H54 (cell line): ENCODE data around the gene OCRL.
A peak's percentile ranks its signal among the peaks of the same experiment; 100 is the strongest.

Source experiments
- DNase-seq: peaks from one replicate; pipeline ENCODE4 v3.0.0; 2011; ENCODE audit warnings: low spot score, mixed read lengths; ENCODE audit not compliant: insufficient read length
- FAIRE-seq: peaks from 3 replicates; lab custom pipeline; 2011; peaks lifted over from hg19 to GRCh38; lab: Jason Lieb, UNC
- POLR2A ChIP-seq: IDR thresholded peaks from 2 replicates; pipeline ENCODE4 v1.6.1; 2011; ENCODE audit warnings: low read depth, mild to moderate bottlenecking, low read length

OCRL gene

GRCh38 chrX:129540068-129540653, at the start of gene OCRL:
TSS of gene OCRL (plus strand) at chrX:129540259. CDS start at chrX:129540440, 181 bp downstream.
- peak; percentile 28 for TF ChIP-seq POLR2A
- DNase-seq (peak; percentile 58), FAIRE-seq (peak; percentile 88)

GRCh38 chrX:129490330-129490729, 49.7 kb upstream of the OCRL start:
- FAIRE-seq (no peak), DNase-seq (no peak)
- no peak for TF ChIP-seq POLR2A

DNA sequence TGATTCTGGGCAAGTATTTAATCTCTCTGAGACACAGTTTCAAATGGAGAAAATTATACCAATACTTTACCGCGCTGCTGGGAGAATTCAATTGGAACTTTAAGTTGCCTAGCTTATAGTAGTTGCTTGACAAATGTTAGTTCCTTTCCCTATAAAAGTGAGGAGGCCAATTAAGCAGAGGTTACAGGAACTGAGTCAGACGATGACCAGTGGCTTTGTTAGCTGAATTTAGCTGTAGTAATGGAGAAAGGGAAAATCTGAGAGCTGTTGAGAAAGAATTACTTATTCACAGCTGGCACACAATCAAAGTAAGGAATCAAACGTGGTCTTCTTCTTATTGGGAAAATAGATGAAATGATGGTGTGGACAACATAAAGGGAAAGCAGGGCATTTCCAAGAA, 46.4 kb upstream of the OCRL start:
- DNase-seq (no peak), FAIRE-seq (peak; percentile 85)
- no peak for TF ChIP-seq POLR2A

- TF ChIP-seq POLR2A: no peak
- FAIRE-seq (no peak), DNase-seq (no peak)
These were observed 45.2 kb upstream of the OCRL start for GRCh38 chrX:129494887-129495286.

- DNase-seq (no peak), FAIRE-seq (no peak)
- no peak for TF ChIP-seq POLR2A
These were observed 44.2 kb upstream of the OCRL start for GRCh38 chrX:129495900-129496299.

- TF ChIP-seq POLR2A: no peak
- FAIRE-seq (peak; percentile 66), DNase-seq (no peak)
These were observed 43.4 kb upstream of the OCRL start for GRCh38 chrX:129496625-129497024.

- peak; percentile 66 for FAIRE-seq
- DNase-seq: no peak
- no peak for TF ChIP-seq POLR2A
These were observed 42.8 kb upstream of the OCRL start for GRCh38 chrX:129497146-129497843.

DNA sequence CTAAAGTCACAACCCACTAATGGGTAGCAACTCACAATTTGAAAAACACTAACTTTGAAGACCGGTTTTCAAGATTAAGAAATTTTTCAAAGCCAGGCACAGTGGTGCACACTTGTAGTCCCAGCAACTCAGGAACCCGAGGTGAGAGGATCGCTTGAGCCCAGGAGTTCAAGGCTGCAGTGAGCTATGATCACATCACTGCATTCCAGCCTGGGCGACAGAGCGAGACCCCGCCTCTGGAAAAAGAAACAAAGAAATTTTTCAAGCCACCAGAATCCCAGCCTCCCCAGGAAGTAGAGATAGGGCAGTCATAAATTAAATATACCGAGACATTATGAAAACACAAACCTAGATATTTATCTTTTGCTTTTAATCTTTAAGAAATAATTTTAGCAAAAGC, 29.7 kb upstream of the OCRL start:
- no peak for TF ChIP-seq POLR2A
- no peak for DNase-seq
- no peak for FAIRE-seq

DNA sequence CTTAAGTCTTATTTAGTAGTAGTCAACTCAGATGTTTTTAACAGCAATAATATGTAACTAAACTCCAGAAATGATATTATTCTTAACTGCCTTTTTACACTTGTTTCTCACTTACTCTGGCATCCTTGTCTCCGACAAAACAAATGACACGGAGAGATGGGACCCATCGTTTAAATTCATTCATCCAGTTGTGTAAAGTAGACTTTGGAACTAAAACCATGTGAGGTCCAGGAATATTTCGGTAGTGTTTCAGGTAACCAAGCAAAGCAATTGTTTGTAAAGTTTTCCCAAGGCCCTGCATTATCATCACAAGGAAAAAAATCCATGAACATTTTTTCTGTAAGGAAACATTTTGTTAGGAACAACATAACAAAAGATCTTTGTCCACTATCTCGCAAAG, 28.4 kb upstream of the OCRL start:
- no peak for FAIRE-seq
- no peak for DNase-seq
- TF ChIP-seq POLR2A: no peak

DNA sequence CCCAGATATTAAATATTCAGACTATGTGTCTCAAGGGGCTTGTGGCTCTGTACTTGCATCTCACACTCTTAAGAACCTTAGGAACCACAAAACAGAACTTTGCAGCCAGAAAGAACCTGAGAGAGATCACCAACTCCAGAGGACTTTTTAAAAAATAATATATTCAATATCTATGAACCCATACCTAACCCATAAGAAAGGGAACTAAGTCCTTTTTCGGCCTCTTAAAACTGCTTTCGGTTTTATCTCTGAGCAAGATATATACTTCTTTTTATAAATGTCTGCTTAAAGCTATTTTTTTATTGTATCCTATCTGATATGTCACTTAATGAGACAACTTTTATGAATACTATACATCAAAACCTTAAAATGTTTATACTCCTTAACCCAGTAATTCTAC, 27.6 kb upstream of the OCRL start:
- DNase-seq: no peak
- no peak for TF ChIP-seq POLR2A
- no peak for FAIRE-seq

- FAIRE-seq: no peak
These were observed 23.7 kb upstream of the OCRL start for GRCh38 chrX:129516402-129516801.

DNA sequence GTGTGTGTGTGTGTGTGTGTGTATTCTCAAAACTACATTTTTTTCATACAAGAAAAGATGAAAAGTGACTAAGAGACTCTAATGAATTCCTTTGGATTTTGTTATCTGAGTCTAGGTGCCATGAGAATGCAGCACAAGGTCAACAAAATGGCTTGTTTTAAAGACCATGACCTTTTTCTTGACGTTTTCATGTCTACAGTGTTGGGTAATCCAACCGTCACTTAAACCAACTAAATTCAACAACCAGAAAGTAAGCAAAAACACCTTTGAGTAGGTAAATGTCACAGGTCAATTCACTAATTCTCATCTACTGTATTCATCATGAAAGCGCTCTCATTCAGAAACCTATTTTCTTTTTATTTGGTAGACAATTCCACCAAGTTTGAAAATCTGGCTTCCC, 19.9 kb upstream of the OCRL start:
- TF ChIP-seq POLR2A: no peak
- DNase-seq: no peak

More at GRCh38 chrX:129516402-129516801, 23.7 kb upstream of the OCRL start:
- no peak for DNase-seq
- TF ChIP-seq POLR2A: no peak

DNA sequence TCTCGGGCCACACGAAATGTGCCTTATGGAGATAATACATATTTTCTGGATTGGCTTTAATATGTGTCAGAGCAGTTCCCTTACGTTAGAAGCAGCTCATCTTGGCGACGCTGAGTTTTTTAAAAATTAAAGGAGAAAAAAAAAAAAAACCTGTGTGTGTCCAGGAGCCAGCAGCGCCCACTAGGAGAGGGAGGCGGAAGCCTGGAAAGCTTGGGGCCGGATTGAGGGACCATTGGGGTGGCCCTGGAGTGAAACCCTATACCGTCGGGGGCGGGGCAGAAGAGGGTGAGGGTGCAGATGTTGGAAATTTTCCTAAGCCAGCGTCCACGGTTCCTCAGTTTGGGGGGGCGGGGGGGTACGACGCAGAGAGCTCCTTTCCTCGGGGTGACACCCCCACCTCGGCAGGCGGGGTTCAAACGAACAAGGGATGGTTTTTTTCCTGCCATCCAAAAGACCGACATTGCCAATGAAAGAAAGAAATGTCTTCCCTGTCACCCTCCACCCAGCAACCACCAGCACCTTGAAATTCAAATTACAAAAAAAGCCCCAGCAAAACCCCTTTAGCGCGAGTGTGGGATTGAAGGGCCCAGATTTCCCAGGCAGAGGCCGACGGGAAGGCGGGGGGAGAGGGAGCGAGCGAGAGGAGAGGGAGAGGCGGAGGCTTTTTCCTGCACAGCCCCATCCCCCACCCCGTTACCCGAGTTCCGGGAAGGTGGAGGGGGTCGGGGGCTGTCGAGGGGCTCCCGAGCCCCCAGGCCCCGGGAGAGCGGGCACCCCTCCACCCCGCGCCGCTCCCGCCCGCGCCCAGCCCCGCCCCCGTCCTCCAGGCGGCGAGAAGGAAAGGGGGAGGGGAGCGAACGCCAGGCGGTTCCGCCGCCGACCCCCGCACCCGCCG, 17.6 kb upstream of the OCRL start:
- DNase-seq: peak; percentile 49
- TF ChIP-seq POLR2A: no peak
- FAIRE-seq: no peak

More for the DNA sequence above, 19.9 kb upstream of the OCRL start:
- no peak for FAIRE-seq
